GM23338 (cell line): ENCODE results near the gene RBP5.

Experiments
- CREB1 ChIP-seq: fragments of 250-450 bp; sonication (Bioruptor Pico); IDR thresholded peaks from 2 replicates; pipeline ENCODE4 v1.5.0; 2020; ENCODE audit warnings: low read depth, mild to moderate bottlenecking, moderate library complexity
- EZH2 ChIP-seq: fragments of 200-600 bp; sonication (generic); IDR thresholded peaks from one replicate; pipeline ENCODE4 v1.8.0; 2017; ENCODE audit warnings: antibody characterized with exemption, mild to moderate bottlenecking, low read depth; ENCODE audit not compliant: unreplicated experiment
- EZH2phosphoT487 ChIP-seq: fragments of 200-600 bp; sonication (generic); IDR thresholded peaks from one replicate; pipeline ENCODE4 v1.8.1; 2018; ENCODE audit warnings: antibody characterized with exemption; ENCODE audit not compliant: unreplicated experiment
- JUNB ChIP-seq: IDR thresholded peaks from one replicate; pipeline ENCODE4 v1.6.1; 2016; ENCODE audit warnings: antibody characterized with exemption; ENCODE audit not compliant: unreplicated experiment
- POLR2AphosphoS5 ChIP-seq: IDR thresholded peaks from 2 replicates; pipeline ENCODE4 v1.6.1; 2016; ENCODE audit warnings: antibody characterized with exemption, low read depth
- STAT1 ChIP-seq: IDR thresholded peaks from one replicate; pipeline ENCODE4 v1.6.1; 2016; ENCODE audit warnings: antibody characterized with exemption; ENCODE audit not compliant: unreplicated experiment
- TF ChIP-seq, protein P1 (sequence below): IDR thresholded peaks from one replicate; pipeline ENCODE4 v1.6.1; 2018; ENCODE audit warnings: antibody characterized with exemption; ENCODE audit not compliant: unreplicated experiment
- TF ChIP-seq, protein P2 (sequence below), 2 experiments: fragments of 200-600 bp in 1 of 2; sonication (generic) in 1 of 2; conservative IDR thresholded peaks; 2 replicates each; pipeline versions ENCODE4 v1.5.1 to v1.6.1; 2016 to 2017; ENCODE audit warnings: antibody characterized with exemption in 2 of 2, low read depth in 2 of 2, mild to moderate bottlenecking in 2 of 2, moderate library complexity in 1 of 2
- TF ChIP-seq, protein P3 (sequence below): IDR thresholded peaks from 2 replicates; pipeline ENCODE4 v1.6.1; 2016; ENCODE audit warnings: antibody characterized with exemption
- TF ChIP-seq, protein P4 (sequence below): fragments of 250-450 bp; sonication (Bioruptor Pico); IDR thresholded peaks from 2 replicates; pipeline ENCODE4 v1.5.0; 2020; ENCODE audit warnings: mild to moderate bottlenecking, moderate library complexity

DNA sequence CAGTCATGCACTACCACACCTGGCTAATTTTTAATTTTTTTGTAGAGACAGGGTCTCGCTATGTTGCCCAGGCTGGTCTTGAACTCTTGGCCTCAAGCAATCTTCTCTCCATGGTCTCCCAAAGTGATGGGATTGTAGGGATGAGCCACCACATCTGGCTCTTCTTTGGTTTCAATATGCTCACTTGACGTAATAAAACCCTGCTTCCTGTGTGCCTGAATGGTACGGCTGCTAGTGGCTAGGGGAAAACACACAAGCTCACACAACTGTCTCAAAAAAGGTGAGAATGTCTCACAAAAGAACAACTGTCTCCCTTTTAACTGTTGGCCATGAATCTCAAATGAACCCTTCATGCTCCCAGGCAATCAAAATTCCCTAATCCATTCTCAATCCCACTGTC, 53.2 kb downstream of the RBP5 start:
- TF ChIP-seq, protein P1, sequence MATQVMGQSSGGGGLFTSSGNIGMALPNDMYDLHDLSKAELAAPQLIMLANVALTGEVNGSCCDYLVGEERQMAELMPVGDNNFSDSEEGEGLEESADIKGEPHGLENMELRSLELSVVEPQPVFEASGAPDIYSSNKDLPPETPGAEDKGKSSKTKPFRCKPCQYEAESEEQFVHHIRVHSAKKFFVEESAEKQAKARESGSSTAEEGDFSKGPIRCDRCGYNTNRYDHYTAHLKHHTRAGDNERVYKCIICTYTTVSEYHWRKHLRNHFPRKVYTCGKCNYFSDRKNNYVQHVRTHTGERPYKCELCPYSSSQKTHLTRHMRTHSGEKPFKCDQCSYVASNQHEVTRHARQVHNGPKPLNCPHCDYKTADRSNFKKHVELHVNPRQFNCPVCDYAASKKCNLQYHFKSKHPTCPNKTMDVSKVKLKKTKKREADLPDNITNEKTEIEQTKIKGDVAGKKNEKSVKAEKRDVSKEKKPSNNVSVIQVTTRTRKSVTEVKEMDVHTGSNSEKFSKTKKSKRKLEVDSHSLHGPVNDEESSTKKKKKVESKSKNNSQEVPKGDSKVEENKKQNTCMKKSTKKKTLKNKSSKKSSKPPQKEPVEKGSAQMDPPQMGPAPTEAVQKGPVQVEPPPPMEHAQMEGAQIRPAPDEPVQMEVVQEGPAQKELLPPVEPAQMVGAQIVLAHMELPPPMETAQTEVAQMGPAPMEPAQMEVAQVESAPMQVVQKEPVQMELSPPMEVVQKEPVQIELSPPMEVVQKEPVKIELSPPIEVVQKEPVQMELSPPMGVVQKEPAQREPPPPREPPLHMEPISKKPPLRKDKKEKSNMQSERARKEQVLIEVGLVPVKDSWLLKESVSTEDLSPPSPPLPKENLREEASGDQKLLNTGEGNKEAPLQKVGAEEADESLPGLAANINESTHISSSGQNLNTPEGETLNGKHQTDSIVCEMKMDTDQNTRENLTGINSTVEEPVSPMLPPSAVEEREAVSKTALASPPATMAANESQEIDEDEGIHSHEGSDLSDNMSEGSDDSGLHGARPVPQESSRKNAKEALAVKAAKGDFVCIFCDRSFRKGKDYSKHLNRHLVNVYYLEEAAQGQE = no peak
- TF ChIP-seq, protein P2, sequence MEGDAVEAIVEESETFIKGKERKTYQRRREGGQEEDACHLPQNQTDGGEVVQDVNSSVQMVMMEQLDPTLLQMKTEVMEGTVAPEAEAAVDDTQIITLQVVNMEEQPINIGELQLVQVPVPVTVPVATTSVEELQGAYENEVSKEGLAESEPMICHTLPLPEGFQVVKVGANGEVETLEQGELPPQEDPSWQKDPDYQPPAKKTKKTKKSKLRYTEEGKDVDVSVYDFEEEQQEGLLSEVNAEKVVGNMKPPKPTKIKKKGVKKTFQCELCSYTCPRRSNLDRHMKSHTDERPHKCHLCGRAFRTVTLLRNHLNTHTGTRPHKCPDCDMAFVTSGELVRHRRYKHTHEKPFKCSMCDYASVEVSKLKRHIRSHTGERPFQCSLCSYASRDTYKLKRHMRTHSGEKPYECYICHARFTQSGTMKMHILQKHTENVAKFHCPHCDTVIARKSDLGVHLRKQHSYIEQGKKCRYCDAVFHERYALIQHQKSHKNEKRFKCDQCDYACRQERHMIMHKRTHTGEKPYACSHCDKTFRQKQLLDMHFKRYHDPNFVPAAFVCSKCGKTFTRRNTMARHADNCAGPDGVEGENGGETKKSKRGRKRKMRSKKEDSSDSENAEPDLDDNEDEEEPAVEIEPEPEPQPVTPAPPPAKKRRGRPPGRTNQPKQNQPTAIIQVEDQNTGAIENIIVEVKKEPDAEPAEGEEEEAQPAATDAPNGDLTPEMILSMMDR (conservative IDR thresholded peaks at IDR 0.05; ENCODE audit: low read depth in 2 of 2) = no peak
- TF ChIP-seq EZH2 (no peak), CREB1 (CRISPR knock-in tag) (no peak), POLR2AphosphoS5 (no peak), JUNB (no peak), EZH2phosphoT487 (no peak), STAT1 (no peak)
- TF ChIP-seq, protein P3, sequence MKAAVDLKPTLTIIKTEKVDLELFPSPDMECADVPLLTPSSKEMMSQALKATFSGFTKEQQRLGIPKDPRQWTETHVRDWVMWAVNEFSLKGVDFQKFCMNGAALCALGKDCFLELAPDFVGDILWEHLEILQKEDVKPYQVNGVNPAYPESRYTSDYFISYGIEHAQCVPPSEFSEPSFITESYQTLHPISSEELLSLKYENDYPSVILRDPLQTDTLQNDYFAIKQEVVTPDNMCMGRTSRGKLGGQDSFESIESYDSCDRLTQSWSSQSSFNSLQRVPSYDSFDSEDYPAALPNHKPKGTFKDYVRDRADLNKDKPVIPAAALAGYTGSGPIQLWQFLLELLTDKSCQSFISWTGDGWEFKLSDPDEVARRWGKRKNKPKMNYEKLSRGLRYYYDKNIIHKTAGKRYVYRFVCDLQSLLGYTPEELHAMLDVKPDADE = no peak
- TF ChIP-seq, protein P4, sequence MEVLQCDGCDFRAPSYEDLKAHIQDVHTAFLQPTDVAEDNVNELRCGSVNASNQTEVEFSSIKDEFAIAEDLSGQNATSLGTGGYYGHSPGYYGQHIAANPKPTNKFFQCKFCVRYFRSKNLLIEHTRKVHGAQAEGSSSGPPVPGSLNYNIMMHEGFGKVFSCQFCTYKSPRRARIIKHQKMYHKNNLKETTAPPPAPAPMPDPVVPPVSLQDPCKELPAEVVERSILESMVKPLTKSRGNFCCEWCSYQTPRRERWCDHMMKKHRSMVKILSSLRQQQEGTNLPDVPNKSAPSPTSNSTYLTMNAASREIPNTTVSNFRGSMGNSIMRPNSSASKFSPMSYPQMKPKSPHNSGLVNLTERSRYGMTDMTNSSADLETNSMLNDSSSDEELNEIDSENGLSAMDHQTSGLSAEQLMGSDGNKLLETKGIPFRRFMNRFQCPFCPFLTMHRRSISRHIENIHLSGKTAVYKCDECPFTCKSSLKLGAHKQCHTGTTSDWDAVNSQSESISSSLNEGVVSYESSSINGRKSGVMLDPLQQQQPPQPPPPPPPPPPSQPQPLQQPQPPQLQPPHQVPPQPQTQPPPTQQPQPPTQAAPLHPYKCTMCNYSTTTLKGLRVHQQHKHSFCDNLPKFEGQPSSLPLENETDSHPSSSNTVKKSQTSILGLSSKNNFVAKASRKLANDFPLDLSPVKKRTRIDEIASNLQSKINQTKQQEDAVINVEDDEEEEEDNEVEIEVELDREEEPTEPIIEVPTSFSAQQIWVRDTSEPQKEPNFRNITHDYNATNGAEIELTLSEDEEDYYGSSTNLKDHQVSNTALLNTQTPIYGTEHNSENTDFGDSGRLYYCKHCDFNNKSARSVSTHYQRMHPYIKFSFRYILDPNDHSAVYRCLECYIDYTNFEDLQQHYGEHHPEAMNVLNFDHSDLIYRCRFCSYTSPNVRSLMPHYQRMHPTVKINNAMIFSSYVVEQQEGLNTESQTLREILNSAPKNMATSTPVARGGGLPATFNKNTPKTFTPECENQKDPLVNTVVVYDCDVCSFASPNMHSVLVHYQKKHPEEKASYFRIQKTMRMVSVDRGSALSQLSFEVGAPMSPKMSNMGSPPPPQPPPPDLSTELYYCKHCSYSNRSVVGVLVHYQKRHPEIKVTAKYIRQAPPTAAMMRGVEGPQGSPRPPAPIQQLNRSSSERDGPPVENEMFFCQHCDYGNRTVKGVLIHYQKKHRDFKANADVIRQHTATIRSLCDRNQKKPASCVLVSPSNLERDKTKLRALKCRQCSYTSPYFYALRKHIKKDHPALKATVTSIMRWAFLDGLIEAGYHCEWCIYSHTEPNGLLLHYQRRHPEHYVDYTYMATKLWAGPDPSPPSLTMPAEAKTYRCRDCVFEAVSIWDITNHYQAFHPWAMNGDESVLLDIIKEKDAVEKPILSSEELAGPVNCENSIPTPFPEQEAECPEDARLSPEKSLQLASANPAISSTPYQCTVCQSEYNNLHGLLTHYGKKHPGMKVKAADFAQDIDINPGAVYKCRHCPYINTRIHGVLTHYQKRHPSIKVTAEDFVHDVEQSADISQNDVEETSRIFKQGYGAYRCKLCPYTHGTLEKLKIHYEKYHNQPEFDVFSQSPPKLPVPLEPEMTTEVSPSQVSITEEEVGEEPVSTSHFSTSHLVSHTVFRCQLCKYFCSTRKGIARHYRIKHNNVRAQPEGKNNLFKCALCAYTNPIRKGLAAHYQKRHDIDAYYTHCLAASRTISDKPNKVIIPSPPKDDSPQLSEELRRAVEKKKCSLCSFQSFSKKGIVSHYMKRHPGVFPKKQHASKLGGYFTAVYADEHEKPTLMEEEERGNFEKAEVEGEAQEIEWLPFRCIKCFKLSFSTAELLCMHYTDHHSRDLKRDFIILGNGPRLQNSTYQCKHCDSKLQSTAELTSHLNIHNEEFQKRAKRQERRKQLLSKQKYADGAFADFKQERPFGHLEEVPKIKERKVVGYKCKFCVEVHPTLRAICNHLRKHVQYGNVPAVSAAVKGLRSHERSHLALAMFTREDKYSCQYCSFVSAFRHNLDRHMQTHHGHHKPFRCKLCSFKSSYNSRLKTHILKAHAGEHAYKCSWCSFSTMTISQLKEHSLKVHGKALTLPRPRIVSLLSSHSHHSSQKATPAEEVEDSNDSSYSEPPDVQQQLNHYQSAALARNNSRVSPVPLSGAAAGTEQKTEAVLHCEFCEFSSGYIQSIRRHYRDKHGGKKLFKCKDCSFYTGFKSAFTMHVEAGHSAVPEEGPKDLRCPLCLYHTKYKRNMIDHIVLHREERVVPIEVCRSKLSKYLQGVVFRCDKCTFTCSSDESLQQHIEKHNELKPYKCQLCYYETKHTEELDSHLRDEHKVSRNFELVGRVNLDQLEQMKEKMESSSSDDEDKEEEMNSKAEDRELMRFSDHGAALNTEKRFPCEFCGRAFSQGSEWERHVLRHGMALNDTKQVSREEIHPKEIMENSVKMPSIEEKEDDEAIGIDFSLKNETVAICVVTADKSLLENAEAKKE (CRISPR knock-in tag) = no peak
